NB4 (cell line): ENCODE results near the gene SCN9A.
A peak's percentile ranks its signal among the peaks of the same experiment; 100 is the strongest.

Experiments used
- DNase-seq: peaks from one replicate; pipeline ENCODE4 v3.0.0; 2010; ENCODE audit warnings: low read depth
- H3K4me3 ChIP-seq: one replicate; pipeline ENCODE4 v1.5.1; 2011; ENCODE audit warnings: mild to moderate bottlenecking, low read depth, low read length, moderate library complexity
- CTCF ChIP-seq: IDR thresholded peaks from one replicate; pipeline ENCODE4 v1.5.1; 2012; ENCODE audit warnings: low read depth, low read length
- MAX ChIP-seq: IDR thresholded peaks from 2 replicates; pipeline ENCODE4 v1.6.1; 2011; ENCODE audit warnings: low read depth, low read length
- MYC ChIP-seq: IDR thresholded peaks from 2 replicates; pipeline ENCODE4 v1.6.1; 2011; ENCODE audit warnings: low read depth, low read length
- POLR2A ChIP-seq: IDR thresholded peaks from 2 replicates; pipeline ENCODE4 v1.6.1; 2011; ENCODE audit warnings: mild to moderate bottlenecking; ENCODE audit not compliant: insufficient read length; ENCODE audit errors: extremely low read depth

The SCN9A gene

GRCh38 chr2:166375736-166376487, at the start of gene SCN9A:
Gene SCN9A (minus strand): TSS chr2:166375944. CDS start chr2:166311756, 64,188 bp downstream.
- H3K4me3 ChIP-seq: no peak within 1 kb of the TSS
- no peak for TF ChIP-seq CTCF
- TF ChIP-seq MAX: no peak
- DNase-seq: peak; percentile 64

GRCh38 chr2:166424841-166425240, 49.1 kb upstream of the SCN9A start:
- no peak overlapping the region for H3K4me3 ChIP-seq
- TF ChIP-seq CTCF (no peak), MYC (no peak), MAX (no peak), POLR2A (no peak)
- DNase-seq: no peak

- DNase-seq: peak; percentile 20
- TF ChIP-seq CTCF: no peak
- no peak for TF ChIP-seq MAX
- TF ChIP-seq POLR2A: no peak
- no peak for TF ChIP-seq MYC
- no peak overlapping the region for H3K4me3 ChIP-seq
These were observed 43.8 kb upstream of the SCN9A start for GRCh38 chr2:166419616-166419934.

GRCh38 chr2:166418853-166419615, 43.3 kb upstream of the SCN9A start:
- no peak for DNase-seq
- H3K4me3 ChIP-seq: no peak overlapping the region

GRCh38 chr2:166417669-166418068, 41.9 kb upstream of the SCN9A start:
- TF ChIP-seq POLR2A (no peak), CTCF (peak; percentile 42)
- peak; percentile 50 for DNase-seq
- no peak overlapping the region for H3K4me3 ChIP-seq

More at GRCh38 chr2:166418853-166419615, 43.3 kb upstream of the SCN9A start:
- no peak for TF ChIP-seq MAX
- TF ChIP-seq POLR2A: no peak
- no peak for TF ChIP-seq CTCF
- no peak for TF ChIP-seq MYC
